HEK293T (cell line): ENCODE measurements around the gene FAM180A.

ENCODE experiments used
- FOXM1 ChIP-seq: fragments of 450-650 bp; IDR thresholded peaks from 2 replicates; pipeline ENCODE4 v1.6.1; 2017; ENCODE audit warnings: mild to moderate bottlenecking, borderline replicate concordance
- ZNF384 ChIP-seq: fragments of 450-650 bp; IDR thresholded peaks from 2 replicates; pipeline ENCODE4 v1.6.1; 2016

DNA sequence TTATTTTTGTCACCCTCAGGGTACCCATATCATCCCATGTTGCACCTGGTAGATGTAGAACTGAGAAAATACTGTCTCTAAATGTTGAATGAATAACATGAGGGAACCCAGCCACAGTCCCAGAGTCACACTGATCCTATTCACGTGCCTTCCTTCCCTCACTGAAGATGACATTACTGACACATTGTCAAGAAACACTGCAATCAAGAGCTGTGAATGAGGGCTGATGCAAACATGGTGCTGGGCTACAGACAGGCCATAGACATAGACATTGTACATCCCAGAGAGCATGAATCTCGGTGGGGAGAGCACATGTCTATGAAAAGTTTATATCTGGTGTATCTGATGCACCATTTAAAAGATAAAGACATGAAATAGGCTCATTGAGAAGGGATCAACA, 30.4 kb downstream of the FAM180A start:
- TF ChIP-seq FOXM1 (no peak), ZNF384 (no peak)
